ENCODE results near the gene CD44.
"Not testable (repeated sequence)": the region's sequence is repeated elsewhere in the genome, so short reads cannot be mapped to it uniquely, and the experiment has no call there.

CD44 gene

GRCh38 chr11:35138943-35139721 is at the start of gene CD44:
Gene CD44 (plus strand): TSS chr11:35139171. CDS start chr11:35139304, 133 bp downstream.
- peak; percentile 82 for DNase-seq

- DNase-seq, result no peak
These were observed 49.3 kb upstream of the CD44 start for GRCh38 chr11:35089666-35090065.

GRCh38 chr11:35090125-35090524 is 48.8 kb upstream of the CD44 start:
- no peak for DNase-seq

GRCh38 chr11:35090991-35091390 is 48.0 kb upstream of the CD44 start:
- not testable (repeated sequence) for DNase-seq

- no peak for DNase-seq
These were observed 42.2 kb upstream of the CD44 start for GRCh38 chr11:35096723-35097122.

- DNase-seq, result no peak
These were observed 41.0 kb upstream of the CD44 start for GRCh38 chr11:35097814-35098455.

GRCh38 chr11:35098855-35099254 is 40.1 kb upstream of the CD44 start:
- no peak for DNase-seq

GRCh38 chr11:35099278-35100012 is 39.5 kb upstream of the CD44 start:
- peak; percentile 53 for DNase-seq

GRCh38 chr11:35100013-35100383 is 39.0 kb upstream of the CD44 start:
- peak; percentile 50 for DNase-seq

GRCh38 chr11:35101223-35101622 is 37.7 kb upstream of the CD44 start:
- DNase-seq, result no peak

GRCh38 chr11:35102267-35102666 is 36.7 kb upstream of the CD44 start:
- no peak for DNase-seq

GRCh38 chr11:35103366-35104208 is 35.4 kb upstream of the CD44 start:
- DNase-seq, result peak; percentile 70

GRCh38 chr11:35104655-35105054 is 34.3 kb upstream of the CD44 start:
- peak; percentile 73 for DNase-seq

- DNase-seq, result peak; percentile 41
These were observed 33.5 kb upstream of the CD44 start for GRCh38 chr11:35105319-35106079.

GRCh38 chr11:35106595-35106994 is 32.4 kb upstream of the CD44 start:
- no peak for DNase-seq

GRCh38 chr11:35107861-35108260 is 31.1 kb upstream of the CD44 start:
- DNase-seq, result no peak

- not testable (repeated sequence) for DNase-seq
These were observed 30.6 kb upstream of the CD44 start for GRCh38 chr11:35108336-35108735.

GRCh38 chr11:35109041-35109440 is 29.9 kb upstream of the CD44 start:
- no peak for DNase-seq

- DNase-seq, result no peak
These were observed 29.1 kb upstream of the CD44 start for GRCh38 chr11:35109827-35110226.

GRCh38 chr11:35111161-35112055 is 27.6 kb upstream of the CD44 start:
- DNase-seq, result peak; percentile 99

Measured in NCI-H226 (cell line).